Measurements from ENCODE around the gene CARS1. TPM values are rescaled to one million over a fixed set of nuclear protein-coding genes. Genes with fewer than 3 reads are reported as not detected.

The CARS1 gene
- total RNA-seq, 1 donor from 2014 or later = 32.9 TPM

DNA sequence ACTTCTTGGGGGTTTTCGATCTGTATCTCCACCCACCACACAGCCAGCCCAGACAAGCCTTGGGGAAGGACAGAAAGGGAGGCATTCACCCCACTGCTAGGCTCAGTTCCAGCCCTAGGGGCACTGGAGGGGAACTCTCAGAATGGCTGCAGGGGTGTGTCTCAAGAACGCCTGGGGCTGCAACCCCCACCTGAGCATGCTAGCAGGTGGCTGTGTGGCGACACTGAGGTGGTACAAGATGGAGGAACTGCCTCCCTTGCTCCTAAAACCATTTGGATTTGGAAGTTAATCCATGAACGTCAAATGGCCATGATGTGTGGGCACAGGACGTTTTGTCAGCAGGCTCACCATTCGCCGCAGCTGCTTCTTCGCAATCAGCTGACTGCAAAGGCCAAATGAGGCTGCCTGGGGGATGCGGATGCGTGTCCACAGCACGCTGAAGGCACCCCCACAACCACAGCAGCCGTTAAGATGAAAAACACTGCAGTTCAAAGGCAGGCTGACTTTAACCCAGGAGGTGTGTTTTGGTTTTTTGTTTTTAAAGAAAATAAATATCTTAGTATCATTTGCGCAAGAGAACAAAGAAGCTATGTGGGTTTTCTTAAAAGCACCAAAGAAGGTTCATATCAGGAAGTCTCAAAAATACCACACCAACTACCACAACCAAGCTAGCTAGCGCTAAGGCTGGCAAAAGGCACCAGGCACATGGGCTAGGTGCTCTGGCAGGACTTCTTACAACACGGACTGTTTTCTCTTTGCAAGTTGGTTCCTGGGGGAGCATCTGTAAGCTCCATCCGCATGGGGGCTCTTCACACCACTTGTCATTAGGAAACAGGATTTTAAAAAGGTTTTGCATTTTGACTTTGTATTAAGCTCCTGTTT is 42.9 kb downstream of the CARS1 start:
- DNase-seq (ENCODE audit: low read depth) = no peak
- no peak overlapping the region for H3K4me3 ChIP-seq (ENCODE audit: low read depth, low read length)
- TF ChIP-seq, protein P1, sequence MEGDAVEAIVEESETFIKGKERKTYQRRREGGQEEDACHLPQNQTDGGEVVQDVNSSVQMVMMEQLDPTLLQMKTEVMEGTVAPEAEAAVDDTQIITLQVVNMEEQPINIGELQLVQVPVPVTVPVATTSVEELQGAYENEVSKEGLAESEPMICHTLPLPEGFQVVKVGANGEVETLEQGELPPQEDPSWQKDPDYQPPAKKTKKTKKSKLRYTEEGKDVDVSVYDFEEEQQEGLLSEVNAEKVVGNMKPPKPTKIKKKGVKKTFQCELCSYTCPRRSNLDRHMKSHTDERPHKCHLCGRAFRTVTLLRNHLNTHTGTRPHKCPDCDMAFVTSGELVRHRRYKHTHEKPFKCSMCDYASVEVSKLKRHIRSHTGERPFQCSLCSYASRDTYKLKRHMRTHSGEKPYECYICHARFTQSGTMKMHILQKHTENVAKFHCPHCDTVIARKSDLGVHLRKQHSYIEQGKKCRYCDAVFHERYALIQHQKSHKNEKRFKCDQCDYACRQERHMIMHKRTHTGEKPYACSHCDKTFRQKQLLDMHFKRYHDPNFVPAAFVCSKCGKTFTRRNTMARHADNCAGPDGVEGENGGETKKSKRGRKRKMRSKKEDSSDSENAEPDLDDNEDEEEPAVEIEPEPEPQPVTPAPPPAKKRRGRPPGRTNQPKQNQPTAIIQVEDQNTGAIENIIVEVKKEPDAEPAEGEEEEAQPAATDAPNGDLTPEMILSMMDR (conservative IDR thresholded peaks at IDR 0.05; ENCODE audit: low read depth, low read length) = no peak

DNA sequence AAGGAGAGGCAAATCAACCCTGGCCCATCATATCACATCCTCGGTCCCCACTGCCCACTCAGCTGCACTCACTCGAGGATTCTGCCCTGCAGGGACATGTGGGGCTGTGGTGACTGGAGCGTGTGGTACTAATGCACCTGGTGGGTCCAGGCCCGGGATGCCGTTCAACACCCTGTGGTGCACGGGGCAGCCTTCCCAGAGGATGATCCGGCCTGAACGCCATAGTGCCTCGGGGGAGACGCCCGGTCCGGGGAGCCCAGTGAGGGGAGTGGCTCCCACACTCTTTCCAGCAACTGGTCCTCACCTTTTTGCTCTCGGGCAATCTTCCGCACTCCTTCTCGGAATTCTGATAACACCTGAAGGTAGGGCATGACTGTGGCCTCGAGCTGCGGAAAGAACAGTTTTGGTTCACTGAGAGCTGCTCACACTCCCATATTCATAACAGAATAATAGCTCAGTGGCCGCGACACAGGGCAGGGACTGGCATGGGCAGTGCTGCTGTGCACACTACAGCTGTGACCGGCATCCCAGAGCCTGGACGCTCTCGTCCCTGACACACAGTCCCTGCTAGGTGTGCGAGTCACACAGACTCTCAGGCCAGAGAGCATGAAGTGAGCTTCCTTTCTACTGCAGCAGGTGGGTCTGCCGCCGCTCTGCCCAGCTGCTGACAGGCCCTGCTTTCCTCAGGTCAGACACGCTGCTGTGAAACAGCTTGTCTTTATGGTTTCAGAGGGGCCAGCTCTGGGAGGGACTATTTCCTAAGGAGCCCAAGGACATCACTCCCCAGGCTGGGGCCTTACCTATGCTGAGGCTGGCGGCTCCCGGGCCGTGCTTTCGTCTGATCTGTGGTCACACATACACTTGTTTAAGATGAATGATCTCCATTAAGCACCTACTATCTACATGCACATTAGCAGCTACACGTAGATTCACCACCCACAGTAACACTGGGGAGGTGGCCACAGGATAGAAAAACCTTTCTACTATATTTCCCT is 45.0 kb downstream of the CARS1 start:
- TF ChIP-seq, protein P1 (conservative IDR thresholded peaks at IDR 0.05; ENCODE audit: low read depth, low read length) = no peak
- no peak overlapping the region for H3K4me3 ChIP-seq (ENCODE audit: low read depth, low read length)
- DNase-seq (ENCODE audit: low read depth) = no peak

DNA sequence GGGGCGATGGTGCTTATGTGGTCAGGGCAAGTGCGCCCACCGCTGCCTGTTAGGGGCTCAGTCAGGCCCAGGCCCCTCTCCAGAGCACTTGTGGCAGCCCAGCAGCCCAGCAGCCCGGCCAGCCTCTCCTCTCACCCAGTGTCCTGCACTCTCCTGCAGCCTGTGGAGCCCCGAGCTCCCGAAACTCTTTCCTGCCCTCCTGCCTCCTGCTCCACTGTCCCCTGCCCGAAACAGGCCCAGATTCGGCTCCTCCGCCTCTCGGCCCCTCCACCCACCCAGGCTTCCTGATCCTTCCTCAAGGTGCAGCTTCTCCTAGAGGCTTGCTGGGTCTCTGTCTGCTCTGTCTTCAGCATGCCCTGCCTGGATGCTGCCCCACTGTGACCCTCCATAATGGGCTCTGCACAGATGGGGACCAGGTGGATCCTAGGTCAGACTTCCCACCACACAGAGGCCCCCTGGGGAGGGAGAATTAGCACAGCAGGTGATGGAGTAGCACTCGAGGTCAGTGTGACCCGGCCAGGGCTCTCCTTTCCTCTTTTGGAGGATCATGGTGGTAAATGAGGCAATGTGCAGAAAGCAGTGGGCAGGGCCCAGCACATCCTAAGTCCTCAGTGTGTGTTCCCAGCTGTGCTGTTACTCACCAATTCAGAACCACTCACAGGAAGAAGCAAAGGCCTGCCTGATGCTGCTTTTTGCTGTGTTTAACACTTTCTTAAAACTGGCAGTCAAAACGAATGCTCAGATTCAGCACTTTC is 46.5 kb downstream of the CARS1 start:
- TF ChIP-seq, protein P1 (conservative IDR thresholded peaks at IDR 0.05; ENCODE audit: low read depth, low read length) = no peak
- DNase-seq (ENCODE audit: low read depth) = no peak
- H3K4me3 ChIP-seq (ENCODE audit: low read depth, low read length) = no peak overlapping the region

DNA sequence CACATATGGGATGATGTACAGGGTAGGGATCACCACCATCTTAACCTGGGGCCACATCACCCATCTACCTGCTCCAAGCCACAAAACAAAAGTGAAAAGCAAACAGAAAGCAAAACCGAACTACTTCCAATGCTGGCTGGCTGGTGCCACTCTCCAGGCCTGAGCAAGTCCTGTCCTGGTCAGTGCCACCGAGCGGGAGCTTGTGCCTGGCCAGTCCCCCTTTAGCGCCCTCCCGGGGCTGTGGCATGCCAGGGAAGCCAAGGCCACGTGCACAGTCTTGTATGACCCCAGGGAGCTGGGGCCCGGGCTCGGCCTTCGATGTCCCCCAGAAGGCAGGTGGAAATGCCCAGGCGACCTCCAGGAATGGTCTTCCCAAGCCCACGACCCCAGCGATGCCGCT is 47.2 kb downstream of the CARS1 start:
- no peak for DNase-seq (ENCODE audit: low read depth)
- no peak overlapping the region for H3K4me3 ChIP-seq (ENCODE audit: low read depth, low read length)
- TF ChIP-seq, protein P1 (conservative IDR thresholded peaks at IDR 0.05; ENCODE audit: low read depth, low read length) = no peak

DNA sequence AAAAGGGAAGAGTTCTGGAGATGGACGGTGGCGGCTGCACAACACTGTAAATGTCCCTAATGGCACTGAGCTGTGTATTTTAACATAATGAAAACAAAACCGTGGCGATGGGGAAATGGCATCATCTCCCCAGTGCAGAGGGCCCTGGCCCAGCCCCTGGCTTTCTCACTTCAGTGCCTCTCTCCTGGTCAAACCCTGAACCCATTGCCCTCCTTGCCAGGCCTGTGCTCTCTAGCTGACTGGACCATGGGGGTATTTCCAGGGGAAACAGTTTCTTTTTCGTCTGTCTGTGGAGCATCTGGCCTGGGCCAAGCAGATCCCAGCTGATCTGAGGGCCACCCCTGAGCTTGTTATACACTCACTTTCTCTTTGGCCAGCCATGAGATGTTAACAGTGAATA is 47.7 kb downstream of the CARS1 start:
- no peak overlapping the region for H3K4me3 ChIP-seq (ENCODE audit: low read depth, low read length)
- TF ChIP-seq, protein P1 (conservative IDR thresholded peaks at IDR 0.05; ENCODE audit: low read depth, low read length) = no peak
- no peak for DNase-seq (ENCODE audit: low read depth)

DNA sequence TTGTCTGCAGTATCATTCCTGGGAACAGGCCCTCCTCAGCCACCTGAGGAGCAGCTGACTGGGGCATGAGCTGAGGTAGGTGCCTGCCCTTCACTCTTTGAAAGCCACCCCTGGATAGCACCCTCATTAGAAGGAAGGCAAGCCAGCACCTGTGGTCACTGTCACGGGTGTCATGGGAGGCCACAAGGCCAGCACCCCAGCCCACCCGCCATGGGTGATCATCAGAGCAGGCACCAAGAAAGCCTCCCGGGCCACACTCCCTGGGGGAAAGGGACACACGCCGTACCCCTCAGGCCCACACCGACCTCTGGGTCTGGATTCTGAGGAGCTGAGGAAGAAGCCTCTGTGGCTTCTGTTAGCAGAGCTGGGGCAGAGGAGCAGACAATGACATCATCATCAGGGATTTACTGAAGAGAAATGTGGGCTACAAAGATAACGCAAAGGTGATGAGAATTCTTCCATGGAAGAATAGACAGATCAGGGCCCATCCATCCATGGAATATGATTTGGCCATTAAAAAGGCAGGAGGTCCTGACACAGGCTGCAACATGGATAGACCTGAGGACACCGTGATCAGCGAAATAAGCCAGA is 48.4 kb downstream of the CARS1 start:
- TF ChIP-seq, protein P1 (conservative IDR thresholded peaks at IDR 0.05; ENCODE audit: low read depth, low read length) = no peak
- DNase-seq (ENCODE audit: low read depth) = no peak
- no peak overlapping the region for H3K4me3 ChIP-seq (ENCODE audit: low read depth, low read length)

Data from epithelial cell of proximal tubule (primary cell).